ENCODE data around the gene LTB. TPM values are rescaled to one million over a fixed set of nuclear protein-coding genes. Genes with fewer than 3 reads are reported as not detected.

Gene LTB
- total and polyA plus RNA-seq, 9 of the 15 experiments (the other 6 are each of a cell fraction or from before 2014, with no cell fraction given) = 0.07 to 0.51 TPM; not detected in 7

GRCh38 chr6:31541658-31542521, 40.3 kb downstream of the LTB start, which contains the start of gene DDX39B (continued):
- TF ChIP-seq ELK3 (CRISPR knock-in tag; IDR thresholded peaks at IDR 0.05) (no peak), ZNF124 (CRISPR knock-in tag; IDR thresholded peaks at IDR 0.05) (no peak), ATF1 (CRISPR knock-in tag; IDR thresholded peaks at IDR 0.05) (no peak), ATF1 (tag; IDR thresholded peaks at IDR 0.05) (peak; percentile 88), MBD2 (IDR thresholded peaks at IDR 0.05; ENCODE audit: borderline replicate concordance, low read depth) (peak; percentile 85), MYBL2 (IDR thresholded peaks at IDR 0.05; ENCODE audit: low read depth) (peak; percentile 54), MYBL2 (CRISPR knock-in tag; IDR thresholded peaks at IDR 0.05; ENCODE audit: borderline replicate concordance) (no peak), NFATC3 (IDR thresholded peaks at IDR 0.05) (peak; percentile 98), SMARCE1 (IDR thresholded peaks at IDR 0.05) (no peak), GTF2E2 (tag; IDR thresholded peaks at IDR 0.05) (peak; percentile 98), GMEB1 (CRISPR knock-in tag; IDR thresholded peaks at IDR 0.05) (peak; percentile 35; the same call in 1 of the 2 replicates), ARID1B (IDR thresholded peaks at IDR 0.05) (peak; percentile 52), ZBTB33 (CRISPR knock-in tag; IDR thresholded peaks at IDR 0.05) (peak; percentile 45; the same call in 1 of the 2 replicates), BRD4 (IDR thresholded peaks at IDR 0.05) (peak; percentile 100), HDAC1 (IDR thresholded peaks at IDR 0.05) (peak in 1 of 2 experiments; percentile 90; a peak in 2 of 4 replicates), ZNF23 (CRISPR knock-in tag; IDR thresholded peaks at IDR 0.05) (peak; percentile 62; the same call in 1 of the 2 replicates), TCF15 (CRISPR knock-in tag; IDR thresholded peaks at IDR 0.05) (peak; percentile 67), PATZ1 (CRISPR knock-in tag; IDR thresholded peaks at IDR 0.05; ENCODE audit: borderline replicate concordance) (no peak), MAFG (tag; conservative IDR thresholded peaks at IDR 0.05) (no peak)

Data from K562 (cell line).